DOHH2 (cell line): ENCODE data around the gene DNAI1.

Experiments used
- CTCF ChIP-seq: fragments of 200-600 bp; sonication (generic); IDR thresholded peaks from one replicate; pipeline ENCODE4 v1.5.1; 2014; ENCODE audit warnings: antibody characterized with exemption, mild to moderate bottlenecking, low read depth, low read length; ENCODE audit not compliant: poor library complexity, severe bottlenecking
- EZH2phosphoT487 ChIP-seq: fragments of 200-600 bp; sonication (generic); IDR thresholded peaks from 2 replicates; pipeline ENCODE4 v1.6.1; 2017; ENCODE audit warnings: borderline replicate concordance, mild to moderate bottlenecking, antibody characterized with exemption, low read length, moderate library complexity, mixed read lengths

DNA sequence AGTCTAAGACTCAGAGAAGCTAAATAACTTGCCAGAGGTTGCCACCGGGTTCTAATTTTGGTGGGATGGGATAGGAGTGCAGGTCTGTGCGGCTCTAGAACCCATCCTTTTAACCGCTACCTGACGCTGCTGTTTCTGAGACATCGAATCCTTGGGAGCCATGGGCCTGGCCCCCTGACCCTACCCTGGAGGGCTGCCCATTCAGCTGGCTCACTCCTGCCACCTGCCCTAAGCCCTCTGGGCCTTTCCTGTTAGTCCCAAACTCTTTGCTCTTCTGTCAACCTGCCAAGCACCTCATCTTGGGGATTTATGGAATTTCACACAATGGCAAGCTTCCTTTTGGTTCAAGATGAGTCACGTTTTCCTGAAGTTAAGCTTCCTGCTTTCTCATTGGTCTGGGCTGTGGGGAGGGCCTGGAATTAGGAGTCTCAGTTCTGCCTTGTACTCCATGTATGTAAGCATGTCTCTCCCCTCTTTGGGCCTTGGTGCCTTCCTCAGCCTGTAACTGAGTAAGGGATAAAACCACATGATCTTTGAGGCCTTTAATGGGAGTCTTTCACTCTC, 37.6 kb downstream of the DNAI1 start:
- no peak for TF ChIP-seq CTCF
- no peak for TF ChIP-seq EZH2phosphoT487
